GM19397 (cell line): Measurements from ENCODE around the gene SPINK13.
"Not testable (repeated sequence)": the region's sequence is repeated elsewhere in the genome, so short reads cannot be mapped to it uniquely, and the experiment has no call there.

ENCODE experiments used
- ATAC-seq: cut with Tn5 transposase; IDR thresholded peaks from one replicate; pipeline ENCODE4 v1.9.1; 2021; ENCODE audit warnings: mild to moderate bottlenecking, moderate library complexity; ENCODE audit not compliant: unreplicated experiment

The SPINK13 gene

GRCh38 chr5:148311484-148311883 is 42.9 kb downstream of the SPINK13 start:
- no peak for ATAC-seq

GRCh38 chr5:148312153-148312552 is 43.6 kb downstream of the SPINK13 start, which contains the start of gene SPINK7:
Gene SPINK7 (plus strand): TSS chr5:148312423. CDS start chr5:148312484, 61 bp downstream.
- ATAC-seq, result no peak

DNA sequence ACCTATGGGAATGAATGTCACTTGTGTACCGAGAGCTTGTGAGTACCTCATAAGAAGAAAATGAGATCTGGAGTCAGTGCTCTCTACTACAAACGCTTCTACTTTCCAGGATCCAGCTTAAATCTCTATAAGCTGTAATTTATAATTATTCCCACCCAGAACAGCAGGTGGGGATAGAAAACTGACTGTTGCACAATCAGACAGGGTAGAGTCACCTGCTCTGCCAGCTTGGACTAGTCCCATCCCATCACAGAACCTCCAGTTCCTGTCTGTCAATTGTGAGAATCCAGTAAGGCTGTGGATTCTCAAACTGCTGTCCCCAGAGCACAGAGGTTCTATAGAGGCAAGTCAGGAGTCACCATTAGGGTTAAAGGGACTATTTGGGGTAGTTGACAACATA is 45.6 kb downstream of the SPINK13 start:
- no peak for ATAC-seq

DNA sequence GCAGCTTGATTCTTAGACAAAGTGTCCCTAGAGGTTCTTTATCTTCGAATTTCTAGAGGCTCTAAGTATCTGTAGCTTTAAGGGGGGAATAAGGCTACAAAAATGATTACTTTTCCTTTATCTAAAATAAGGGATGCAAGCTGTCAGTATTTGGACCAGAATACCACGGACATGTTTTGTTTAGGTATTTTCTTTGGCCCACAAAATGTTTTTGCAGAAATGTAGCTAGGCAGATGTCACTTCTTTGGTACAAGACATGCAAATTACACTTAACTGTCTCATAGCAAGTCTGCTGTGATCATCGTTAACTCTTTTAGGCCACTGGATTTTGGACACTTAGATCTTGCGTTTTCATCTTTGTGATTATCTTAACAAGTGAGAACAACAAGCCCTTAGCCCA is 46.1 kb downstream of the SPINK13 start:
- no peak for ATAC-seq

DNA sequence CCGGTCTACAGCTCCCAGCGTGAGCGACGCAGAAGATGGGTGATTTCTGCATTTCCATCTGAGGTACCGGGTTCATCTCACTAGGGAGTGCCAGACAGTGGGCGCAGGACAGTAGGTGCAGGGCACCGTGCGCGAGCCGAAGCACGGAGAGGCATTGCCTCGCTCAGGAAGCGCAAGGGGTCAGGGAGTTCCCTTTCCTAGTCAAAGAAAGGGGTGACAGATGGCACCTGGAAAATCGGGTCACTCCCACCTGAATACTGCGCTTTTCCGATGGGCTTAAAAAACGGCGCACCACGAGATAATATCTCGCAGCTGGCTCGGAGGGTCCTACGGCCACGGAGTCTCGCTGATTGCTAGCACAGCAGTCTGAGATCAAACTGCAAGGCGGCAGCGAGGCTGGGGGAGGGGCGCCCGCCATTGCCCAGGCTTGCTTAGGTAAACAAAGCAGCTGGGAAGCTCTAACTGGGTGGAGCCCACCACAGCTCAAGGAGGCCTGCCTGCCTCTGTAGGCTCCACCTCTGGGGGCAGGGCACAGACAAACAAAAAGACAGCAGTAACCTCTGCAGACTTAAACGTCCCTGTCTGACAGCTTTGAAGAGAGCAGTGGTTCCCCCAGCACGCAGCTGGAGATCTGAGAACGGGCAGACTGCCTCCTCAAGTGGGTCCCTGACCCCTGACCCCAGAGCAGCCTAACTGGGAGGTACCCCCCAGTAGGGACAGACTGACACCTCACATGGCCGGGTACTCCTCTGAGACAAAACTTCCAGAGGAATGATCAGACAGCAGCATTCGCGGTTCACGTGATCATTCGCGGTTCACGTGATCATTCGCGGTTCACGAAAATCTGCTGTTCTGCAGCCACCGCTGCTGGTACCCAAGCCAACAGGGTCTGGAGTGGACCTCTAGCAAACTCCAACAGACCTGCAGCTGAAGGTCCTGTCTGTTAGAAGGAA is 51.7 kb downstream of the SPINK13 start:
- not testable (repeated sequence) for ATAC-seq

DNA sequence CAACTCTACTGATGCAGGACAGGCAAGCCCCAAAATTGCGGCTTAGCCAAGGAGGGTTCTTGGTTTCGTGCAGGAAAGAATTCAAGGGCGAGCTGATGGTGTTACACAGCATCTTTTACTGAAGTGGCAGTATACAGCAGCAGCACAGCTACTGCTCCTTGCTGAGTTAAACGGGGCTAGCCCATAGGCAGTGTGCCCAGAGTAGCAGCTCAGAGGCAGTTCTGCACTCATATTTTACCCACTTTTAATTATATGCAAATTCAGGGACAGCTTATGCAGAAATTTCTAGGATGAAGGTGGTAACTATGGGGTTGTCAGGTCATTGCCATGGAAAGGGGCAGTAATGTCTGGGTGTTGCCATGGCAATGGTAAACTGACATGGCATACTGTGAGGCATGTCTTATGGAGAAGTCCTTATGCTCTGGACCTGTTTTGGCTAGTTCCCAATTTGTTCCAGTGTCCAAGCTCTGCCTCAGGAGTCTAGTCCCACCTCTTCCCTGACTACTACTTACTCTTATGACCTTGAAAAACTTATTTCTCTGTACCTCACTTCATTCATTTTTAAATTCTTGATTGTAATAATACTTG is 64.8 kb downstream of the SPINK13 start:
- ATAC-seq, result no peak

- ATAC-seq, result no peak
Measured at GRCh38 chr5:148335259-148335658, 66.7 kb downstream of the SPINK13 start, which contains the start of gene SPINK9. Gene SPINK9 (plus strand): TSS chr5:148335559. CDS start chr5:148335614, 55 bp downstream.
